Islet precursor cell (in vitro differentiated cells): Measurements from ENCODE around the gene ZFAND3.

ENCODE experiments used
- DNase-seq: peaks from one replicate; pipeline ENCODE4 v3.0.0-alpha.2; 2018

ZFAND3 gene

DNA sequence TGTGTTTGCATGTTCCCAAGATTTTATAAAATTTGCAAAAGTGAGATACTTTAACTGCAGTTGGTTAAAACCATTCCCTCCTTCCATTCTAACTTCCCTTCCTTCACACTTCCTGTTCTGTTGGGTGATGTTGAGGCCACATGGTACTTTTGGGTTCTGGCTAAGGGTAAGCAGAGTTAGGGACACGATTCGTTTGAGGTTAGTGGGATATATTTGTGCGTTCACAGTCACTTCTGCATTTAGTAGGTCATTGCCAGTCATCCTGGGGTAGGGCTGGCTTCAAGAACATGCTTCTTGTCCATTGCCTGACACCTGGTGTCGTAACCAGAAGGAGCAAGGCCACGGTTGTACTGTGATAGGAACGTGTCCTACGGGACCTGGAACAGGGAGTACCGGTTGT is 340.1 kb downstream of the ZFAND3 start:
- no peak for DNase-seq

DNA sequence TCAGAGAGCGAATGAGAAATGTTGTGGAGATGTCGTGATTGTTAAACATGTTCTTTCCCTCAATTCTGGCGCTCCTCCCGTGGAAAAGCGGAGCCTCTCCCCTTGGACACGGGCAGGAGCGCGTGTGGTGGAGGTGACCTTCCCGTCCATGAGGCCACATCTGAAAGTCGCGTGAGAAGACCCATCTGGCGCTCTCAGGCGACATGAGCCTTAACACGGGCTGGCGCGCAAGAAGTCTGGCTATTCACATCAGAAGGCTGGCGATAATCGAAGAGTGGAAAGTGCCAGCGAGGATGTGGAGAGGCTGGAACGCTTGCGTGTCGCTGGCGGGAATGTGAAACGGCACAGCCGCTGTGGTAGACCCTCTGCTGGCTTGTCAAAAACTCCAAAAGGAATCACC is 341.3 kb downstream of the ZFAND3 start:
- no peak for DNase-seq

DNA sequence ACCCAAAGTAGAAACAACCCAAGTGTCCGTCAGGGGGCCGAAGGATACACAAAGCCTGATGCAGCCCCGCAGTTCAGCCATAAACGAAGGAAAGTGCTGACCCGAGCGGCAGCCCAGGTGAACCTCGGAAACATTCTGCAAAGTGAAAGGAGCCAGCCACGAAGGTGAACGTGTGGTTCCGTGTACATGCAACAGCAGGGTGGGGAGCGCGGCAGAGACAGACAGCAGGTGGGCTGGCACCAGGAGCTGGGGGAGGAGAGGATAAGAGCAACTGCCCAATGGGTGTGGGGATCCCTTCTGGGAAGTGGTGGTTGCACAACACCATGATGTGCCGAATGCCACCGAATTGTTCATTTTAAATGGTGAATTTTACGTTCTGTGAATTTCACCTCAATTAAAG is 341.8 kb downstream of the ZFAND3 start:
- no peak for DNase-seq

DNA sequence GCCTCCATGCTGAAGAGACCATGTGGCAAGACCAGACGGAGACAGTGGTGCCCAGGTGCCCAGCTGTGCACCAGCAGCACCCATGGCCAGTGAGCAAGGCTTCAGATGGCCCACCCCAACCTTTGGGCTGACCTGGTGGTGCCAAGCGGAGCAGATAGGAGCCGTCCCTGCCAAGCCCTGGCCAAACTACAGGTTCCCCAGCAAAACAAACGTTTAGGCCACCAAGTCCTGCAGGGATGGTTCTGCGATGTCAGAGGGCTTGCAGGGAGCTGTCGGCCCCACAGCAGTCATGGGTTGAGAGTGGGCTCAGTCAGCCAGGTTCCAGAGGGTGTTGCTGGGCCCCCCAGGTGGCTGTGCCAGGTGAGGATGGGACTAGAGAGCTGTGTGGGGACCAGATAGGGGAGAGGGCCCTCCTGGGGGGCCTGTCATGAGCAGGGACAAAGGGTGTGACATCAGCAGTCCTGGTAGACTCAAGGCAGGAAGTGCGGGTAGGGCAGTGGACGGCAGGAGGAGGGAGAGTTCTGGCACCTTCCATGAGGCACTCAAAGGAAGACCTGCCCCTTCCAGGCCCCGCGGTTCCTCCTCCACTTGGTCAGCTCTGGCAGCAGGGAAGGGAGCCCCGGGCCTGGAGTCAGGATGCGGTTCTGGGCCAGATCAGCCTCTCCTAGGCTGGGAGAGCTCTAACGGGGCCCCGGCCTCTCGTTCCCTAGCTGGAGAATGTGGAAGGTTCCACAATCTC is 342.4 kb downstream of the ZFAND3 start:
- no peak for DNase-seq

DNA sequence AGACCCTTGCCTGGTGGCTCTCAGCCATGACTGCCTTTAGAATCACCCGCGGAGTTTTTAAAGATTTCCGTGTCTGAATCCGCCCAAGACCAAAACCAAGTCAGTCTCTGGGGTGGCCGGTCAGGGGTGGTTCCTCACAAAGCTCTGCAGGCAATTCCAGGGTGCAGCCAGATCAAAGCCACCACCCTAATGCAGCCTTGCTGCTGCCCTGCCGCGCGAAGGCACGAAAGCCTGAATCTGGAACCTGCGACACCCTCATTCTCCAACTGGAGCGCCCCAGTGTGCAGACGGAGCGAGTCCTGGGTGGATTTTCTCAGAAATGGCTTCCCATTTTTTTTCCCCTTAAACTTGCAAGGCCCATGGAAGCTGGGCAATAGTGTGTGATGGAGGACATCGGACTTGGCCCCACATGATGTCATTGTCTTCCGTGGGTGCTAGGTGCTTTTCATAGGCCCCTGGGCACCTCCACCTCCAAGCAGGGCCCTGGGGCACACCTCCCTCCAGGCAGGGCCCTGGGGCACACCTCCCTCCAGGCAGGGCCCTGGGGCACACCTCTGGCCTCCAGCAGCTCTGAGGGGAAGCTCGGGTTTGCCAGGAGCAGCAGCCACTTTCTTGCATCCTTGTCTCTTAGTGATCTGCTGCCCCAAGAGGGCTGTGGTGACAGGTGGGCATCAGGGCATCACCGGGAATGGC is 343.1 kb downstream of the ZFAND3 start:
- no peak for DNase-seq

DNA sequence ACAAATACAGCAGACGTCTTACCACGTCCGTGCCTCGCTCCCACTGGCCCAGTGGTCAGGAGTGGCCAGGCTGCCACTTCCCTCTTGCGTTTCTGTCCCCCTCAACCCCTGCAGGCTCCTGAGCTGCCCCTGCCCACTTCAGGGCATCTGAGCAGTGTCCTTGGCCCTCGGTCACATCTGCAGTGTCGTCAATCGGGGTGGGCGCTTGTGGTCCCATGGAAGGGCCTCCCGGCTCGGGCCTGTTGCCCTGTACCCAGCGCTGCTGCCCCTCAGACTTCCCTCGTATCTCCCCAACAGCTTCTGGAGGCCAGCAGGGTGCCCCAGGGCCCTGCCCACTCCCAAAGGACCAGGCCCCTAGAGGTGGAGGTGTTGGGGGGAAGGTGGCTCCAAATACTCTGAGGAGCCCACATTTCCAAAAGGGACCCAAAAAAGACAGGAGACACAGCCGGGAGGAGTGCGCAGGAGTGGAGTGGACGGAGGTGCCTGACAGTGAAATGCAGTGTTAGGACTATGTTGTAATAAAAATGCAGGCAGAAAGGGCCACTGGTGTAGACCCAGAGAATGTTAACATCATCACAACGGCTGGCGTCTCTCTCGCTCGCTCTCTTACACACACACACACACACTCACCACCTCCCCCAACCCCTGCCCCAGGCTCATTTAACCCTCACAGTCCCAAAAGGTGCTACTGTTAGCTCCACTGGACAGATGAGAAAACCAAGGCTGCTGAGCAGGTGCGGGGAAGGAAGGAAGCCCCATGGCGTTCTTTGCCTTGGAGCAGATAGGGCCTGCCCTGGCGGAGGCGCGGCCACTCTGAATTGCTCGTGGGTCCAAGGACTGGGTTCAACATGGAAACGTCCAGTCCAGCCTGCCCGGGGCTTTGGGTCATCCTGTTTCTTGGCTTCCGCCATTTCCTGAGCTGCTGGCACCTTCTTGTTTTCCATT is 343.9 kb downstream of the ZFAND3 start:
- DNase-seq: no peak

DNA sequence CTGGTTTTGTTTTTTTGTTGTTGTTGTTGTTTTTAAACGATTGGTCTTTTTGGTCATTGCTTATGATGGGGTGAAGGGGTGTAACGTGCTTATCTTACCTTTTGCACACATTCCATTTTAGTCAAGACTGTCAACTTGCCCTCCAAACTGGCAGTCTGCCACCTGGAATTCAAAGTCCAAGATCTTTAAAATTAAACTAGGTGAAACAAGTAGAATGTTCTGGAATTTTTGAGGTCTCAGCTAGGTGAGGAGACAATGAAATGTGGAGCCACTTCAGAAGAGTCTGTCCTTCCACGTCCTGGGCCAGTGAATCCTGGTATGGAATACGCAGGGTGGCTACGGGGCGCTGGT is 344.6 kb downstream of the ZFAND3 start:
- DNase-seq: no peak

DNA sequence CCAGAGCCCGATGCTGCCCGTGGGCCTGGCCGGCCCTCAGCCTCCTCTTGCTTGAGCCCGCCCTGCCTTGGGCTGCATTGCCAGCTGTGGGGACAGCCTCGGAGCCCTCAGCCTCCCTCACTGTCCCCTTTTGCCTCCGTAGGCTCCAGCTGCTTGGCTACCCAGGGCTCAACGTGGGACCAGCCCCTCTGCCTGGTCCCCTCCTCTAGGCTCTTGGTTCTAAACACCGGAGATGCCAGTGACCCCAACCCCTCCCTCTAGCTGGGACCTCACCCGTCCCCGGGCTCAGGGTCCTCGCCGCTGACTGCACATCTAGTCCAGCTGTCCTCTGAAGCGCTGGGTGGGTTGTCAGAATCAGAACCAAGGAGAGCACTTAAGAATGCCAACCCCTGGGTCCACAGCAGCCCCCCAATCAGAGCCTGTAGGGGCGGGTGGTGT is 345.2 kb downstream of the ZFAND3 start:
- no peak for DNase-seq

DNA sequence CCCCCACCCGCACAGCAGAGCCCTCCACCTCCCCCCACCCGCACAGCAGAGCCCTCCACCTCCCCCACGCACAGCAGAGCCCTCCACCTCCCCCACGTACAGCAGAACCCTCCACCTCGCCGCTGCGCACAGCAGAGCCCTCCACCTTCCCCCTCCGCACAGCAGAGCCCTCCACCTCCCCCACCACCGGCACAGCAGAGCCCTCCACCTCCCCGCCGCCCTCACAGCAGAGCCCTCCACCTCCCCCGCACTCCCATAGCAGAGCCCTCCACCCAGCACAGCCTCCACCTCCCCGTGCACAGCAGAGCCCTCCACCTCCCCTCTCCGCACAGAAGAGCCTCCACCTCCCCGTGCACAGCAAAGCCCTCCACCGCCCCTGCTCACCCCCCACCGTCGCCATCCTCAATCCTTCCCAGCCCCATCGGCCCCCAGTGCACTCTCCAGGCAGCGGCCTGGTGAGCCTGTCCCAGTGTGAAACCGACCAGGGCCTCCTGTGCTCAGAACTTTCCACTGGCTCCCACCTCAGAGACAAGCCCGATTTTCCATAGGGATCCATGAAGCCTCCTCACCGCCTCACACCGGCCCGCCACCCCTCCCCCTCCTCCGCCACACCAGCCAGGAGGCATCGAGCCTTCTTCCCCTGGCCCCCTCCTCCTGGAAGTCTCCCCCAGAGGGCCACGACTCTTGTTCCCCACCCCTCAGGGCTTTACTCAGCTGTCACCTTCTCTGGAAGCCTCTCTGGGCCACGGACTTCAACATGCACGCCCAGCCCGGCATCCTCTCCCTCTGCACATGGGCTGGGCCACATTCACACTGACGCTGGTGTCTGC is 347.1 kb downstream of the ZFAND3 start:
- no peak for DNase-seq

DNA sequence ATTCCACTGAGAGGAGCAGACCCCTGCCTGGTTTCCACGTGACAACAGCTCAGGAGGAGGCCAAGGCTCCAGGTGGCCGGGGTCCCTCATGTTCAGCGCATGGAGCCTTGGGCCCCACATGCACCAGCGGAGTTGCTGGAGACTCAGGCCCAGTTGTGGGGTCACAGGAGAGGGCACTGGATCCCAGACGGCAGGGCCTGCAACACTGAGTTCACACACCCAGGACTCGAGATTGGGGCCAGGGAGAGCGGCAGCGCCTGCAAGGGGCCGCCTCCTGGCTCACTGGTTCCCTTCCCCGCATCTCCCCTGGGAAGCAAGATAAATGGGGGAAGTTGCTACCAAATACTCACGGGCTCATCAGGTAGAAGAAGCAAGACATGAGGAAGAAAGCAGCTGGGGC is 348.1 kb downstream of the ZFAND3 start:
- DNase-seq: no peak

DNA sequence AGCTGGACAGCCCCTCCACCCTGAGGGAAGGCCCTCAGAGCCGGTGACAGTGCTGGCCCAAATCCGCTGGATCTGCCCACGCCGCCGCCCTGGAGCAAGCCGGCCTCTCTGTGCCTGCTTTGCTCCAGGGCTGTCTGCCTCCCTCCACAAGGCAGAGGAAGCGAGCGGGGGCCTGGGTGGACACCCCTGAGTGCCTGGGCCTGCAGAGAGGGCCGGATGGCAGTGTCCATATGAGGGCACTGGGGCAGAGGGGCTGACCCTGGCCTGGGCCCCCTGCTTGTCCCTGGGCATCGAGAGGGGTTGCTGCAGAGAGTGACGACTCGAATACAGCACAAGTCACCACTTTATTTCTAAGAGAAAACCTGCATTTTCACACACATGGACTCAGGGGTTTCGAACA is 348.6 kb downstream of the ZFAND3 start:
- DNase-seq: no peak

DNA sequence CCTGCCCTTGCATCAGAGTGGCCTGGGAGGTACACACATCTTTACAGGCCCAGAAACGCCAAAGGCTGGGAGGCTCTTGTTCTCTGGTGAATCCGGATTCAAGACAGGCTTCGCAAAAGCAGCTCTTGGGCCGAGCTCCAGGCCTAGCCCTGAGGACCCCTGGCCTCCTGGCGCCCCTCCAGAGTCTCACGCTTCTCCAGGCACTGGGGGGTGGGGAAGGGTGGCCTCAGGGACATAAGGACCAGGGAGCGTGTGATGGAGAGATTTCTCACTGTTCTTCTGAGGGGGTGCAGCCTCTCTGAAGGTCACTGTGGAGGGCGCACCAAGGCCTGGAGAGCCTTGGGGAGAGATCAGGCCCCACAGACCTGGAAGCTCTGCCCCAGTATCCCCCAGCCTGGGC is 349.2 kb downstream of the ZFAND3 start:
- DNase-seq: no peak

DNA sequence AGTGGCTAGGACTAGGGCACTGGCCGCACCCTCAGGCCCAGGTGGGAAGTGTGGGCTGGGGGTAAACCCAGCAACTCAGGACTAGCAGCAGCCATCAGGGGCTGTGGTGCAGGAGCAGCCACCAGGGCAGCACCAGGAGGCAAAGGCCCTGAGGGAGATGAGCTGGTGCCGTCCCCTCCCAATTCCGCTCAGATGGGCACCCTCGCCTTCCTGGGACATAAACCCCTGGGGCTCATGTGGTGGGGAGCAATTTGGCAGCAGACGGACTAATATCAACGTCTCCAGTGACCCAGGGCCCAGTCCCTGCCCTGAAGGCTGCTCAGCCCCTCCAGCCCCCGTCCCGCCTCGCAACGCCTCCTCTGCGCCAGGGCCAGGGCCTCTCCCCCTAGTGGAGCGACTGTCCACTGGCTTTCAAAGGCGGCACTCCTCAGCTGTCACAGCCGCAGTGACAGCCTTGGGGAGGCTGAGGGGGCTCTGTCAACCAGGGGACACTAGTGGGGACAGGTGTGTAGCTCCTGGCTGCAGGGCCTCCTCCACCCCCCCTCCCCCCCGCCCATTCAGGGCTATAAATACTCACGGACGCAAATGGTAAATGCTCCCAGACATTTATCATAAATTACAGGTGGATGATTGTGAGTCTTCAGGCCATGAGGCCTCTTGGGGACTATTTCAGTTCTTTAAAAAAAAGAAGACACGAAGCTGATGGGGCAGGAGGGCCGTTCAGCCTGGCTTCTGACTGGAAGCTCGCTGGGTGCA is 349.9 kb downstream of the ZFAND3 start:
- no peak for DNase-seq

DNA sequence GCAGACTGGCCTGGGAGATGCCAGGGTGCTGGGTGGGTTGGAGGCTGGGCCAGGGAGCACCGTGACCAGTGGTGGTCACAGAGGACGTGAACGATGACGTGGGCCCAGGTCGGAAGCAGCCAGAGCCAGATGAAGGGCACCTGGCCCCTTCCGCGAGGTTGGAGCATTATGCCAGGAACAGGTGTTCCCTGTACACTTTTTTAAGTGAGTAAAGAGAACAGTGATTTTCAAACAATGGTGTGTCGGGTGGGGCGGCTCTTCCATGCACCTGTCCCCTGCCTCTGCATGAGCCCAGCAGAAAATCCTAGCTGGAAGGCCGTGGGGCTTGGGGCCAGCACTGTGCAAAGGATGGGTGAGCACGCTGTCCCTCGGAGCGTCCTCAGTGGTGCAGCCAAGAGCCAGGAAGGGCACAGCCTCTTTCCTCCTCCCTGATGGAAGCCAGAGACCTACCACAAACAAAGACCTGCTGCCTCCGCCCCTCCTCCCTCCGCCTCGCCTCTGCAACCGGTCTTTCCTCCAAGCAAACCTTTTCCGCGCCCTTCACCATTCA is 350.5 kb downstream of the ZFAND3 start:
- DNase-seq: peak; percentile 72

DNA sequence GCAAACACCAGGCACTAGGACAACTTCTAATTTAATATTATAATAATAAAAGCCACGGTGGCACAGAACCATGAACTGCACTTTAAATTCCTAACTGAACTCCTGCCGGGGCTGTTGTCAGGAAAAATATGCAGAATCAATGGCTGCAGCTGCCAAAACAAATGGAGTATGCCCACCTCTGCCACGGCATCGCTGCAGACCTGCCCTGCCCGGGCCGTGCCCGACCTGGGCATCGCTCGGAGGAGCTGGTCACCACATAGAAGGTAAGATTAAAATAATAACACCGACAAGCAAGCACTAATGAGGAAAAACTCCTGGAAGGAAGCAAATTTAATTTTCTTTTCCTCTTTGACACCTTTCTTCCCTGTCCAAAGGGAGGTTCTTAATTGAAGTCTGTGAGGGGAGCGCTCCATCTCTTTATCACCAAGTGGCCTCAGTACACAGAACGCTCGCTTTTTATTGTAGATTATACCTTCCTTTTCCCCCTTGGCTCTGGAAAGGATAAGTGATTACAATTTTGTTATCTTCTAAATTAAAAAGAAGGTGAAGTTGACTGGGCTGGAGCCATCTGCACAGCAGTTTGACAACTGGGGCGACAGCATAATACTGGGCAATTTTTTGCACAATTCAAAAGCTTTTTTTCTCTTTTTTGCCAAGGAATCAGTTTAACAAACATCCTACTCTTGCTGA is 351.3 kb downstream of the ZFAND3 start:
- no peak for DNase-seq

DNA sequence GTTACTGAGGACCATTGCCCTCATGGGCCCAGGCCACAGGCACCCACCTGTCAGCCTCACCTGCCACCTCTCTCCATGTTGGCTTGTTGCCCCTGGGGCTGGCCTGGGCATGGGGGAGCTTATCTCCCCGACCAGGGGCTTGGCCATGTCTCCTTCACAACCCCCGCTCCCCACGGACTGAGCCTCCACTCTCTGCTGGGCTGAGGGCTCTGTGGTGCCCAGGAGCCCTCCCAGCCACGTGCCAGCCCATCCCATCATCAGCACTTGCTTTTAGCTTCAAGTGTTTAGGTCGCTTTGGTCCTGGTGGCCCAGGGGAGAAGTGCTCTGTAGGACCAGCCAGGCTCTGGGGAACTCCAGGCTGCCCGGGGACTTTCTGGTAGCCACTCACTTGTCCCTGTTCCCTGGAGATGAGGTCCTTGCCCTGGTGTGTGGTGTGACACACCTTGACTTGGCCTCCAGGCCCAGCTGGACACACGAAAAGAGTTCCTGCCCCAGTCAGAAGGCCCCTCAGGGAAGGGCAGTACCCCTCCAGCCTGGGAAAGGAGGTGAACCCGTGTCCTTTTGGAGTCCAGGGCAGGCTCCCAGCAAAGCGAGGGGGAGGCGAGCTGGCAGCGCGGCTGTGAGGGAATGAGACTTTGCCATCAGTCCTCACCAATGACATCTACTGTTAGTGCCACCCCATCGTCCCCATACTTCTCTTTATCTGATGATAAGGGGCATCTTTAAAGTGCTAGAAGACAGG is 352.6 kb downstream of the ZFAND3 start:
- DNase-seq: no peak

DNA sequence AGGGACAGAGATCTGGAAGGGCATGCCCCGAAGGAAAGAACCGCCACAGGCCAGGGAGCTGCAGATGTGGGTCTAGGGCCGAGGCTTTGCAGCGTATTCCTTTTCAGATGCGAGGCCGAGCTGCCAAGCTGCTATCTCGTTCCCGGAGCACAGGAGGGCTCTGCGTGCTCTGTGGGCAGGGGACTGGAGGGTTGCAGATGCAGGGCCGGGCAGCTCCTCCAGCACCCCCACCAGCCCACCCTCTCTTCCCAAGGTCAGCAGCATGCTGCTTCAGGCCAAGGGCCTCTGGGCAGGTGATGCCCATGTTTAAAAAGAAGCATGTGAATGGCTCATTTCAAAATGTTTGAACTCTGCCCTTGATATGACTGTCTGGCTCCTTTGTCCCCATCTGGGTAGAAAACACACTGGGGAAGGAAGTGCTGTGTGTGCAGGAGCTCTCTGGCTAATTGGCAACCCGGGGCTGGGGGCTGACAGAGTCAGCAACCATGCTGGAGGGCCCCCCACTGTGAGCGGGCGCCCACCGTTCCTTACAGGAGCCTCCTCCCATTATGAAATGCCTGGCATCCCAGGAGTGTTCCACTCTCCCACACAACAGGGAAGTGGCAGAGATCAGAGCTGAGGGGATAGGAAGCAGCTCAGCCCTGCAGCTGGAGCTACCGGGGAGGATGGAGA is 353.3 kb downstream of the ZFAND3 start:
- DNase-seq: no peak

DNA sequence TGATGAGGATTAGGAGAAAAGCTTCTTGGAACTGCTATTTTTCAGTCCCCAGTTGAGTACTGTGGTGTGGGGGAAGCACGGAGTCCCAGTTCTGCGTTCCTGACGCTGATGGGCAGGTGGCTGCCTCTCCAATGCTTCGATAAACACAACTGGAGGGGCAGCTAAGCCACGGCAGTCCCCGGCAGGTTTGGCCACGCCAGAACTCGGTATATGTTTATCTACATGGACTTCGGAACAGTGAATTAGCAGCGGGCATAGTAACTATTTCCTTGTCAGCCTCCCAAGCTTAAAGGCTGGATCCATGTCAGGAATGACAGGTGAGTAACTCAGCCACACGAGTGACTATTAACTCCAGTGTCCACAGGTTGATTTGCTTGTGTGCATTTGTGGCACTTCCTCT is 354.4 kb downstream of the ZFAND3 start:
- DNase-seq: no peak

DNA sequence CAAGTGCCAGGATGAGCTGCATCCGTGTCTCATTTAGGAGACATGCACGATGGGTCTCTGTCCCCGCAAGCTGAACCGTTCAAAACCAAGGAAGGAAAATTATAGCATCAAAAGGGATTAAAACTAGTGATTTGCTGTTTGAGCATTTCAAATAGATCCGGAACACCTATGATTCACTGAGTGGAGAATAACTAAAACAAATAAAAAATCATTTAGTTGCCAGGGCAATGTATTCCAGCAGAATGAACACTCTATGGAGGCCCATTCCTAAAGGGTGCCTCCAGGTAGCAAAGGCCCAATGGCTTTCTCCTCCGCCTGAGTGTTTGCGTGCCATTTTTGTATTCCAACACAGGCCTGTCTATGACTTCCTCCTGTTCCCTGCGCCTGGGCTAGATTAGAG is 354.8 kb downstream of the ZFAND3 start:
- no peak for DNase-seq
